CD4-positive, alpha-beta T cell treated with Interleukin-6 at 100 ng/mL for 8 hours (primary cell): ENCODE data around the gene CRBN.
A peak's percentile ranks its signal among the peaks of the same experiment; 100 is the strongest.

Experiments used
- DNase-seq: peaks from one replicate; pipeline ENCODE4 v3.0.0-alpha.2; 2020; ENCODE audit warnings: mixed read lengths, low spot score

CRBN gene

GRCh38 chr3:3170998-3171397, 8.5 kb downstream of the CRBN start:
- DNase-seq, result peak; percentile 38

GRCh38 chr3:3165650-3166049, 13.8 kb downstream of the CRBN start:
- no peak for DNase-seq

- no peak for DNase-seq
Observed at GRCh38 chr3:3165241-3165640, 14.2 kb downstream of the CRBN start.

- no peak for DNase-seq
Observed at GRCh38 chr3:3160826-3161225, 18.7 kb downstream of the CRBN start.

GRCh38 chr3:3157484-3157883, 22.0 kb downstream of the CRBN start:
- no peak for DNase-seq

DNA sequence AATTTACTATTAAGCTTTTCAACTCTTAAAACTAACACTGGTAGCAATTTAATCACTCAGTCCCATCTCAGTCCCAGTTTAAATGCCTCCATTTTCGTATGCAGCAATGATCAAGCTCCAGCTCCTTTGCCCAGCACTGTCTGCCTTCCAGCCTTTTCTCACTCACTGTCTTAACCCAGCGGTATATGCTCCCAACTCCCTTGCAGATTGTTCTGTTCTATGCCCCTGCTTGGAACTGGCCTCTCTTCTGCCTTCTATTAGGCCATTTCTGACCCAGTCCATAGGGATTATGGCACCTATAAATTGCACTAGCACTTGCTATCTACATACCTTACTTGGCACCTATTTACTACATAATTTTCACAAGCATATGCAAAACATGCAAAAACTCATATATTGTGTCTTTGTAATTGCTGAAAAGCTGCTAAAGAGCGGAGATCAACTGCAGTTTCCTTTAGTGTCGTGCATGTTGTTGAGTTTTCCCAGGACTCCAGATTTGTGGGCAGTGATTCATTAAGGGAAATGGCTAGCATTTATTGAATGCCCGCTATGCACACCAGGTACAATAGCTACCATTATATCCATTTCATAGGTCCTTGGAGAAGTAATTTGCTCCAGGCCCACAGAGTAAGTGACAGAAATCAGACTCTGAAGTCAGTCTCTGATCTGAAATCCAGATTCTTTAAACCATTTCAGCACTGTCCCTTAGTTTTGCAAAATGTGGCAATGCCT, 24.4 kb downstream of the CRBN start:
- DNase-seq, result no peak

DNA sequence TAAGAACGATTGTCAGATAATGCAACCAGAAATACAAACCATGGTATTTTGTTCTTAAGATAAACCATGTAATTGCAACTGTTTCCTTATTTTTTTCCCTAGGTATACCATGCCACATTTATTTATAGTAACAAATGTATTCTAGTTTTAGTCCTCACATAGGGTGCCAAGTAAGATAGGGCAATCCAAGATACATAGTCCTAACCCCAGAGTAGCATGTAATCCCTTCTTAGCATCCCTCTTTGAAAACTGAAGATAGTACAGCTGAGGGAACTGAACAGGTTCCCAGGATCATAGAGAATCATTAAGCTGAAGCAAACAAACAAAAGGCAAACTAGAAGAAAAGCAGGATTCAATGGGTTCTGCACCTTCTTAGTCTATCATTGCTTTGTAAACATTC, 28.0 kb downstream of the CRBN start:
- DNase-seq, result no peak

DNA sequence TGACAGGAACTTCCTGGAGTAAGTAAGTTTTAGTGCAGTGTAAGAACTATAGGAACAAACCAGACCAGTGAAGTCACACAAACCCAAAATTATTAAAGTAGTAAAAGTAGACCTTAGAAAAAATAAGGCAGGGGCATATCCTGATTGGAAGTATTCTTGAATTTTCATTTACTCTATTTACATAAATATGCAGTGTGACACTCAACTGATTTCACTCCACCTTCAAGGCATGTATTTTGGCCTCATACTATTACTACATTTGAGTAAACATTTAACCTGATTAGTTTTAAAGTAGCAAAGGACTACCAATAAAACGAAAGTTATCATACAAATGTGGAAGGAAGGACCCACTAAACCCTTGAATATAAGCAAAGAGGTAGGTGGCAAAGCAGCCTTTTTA, 29.9 kb downstream of the CRBN start:
- DNase-seq, result no peak

GRCh38 chr3:3145831-3146230, 33.7 kb downstream of the CRBN start:
- no peak for DNase-seq

GRCh38 chr3:3141939-3142338, 37.6 kb downstream of the CRBN start:
- no peak for DNase-seq

- no peak for DNase-seq
Observed at GRCh38 chr3:3137526-3137925, 42.0 kb downstream of the CRBN start.

DNA sequence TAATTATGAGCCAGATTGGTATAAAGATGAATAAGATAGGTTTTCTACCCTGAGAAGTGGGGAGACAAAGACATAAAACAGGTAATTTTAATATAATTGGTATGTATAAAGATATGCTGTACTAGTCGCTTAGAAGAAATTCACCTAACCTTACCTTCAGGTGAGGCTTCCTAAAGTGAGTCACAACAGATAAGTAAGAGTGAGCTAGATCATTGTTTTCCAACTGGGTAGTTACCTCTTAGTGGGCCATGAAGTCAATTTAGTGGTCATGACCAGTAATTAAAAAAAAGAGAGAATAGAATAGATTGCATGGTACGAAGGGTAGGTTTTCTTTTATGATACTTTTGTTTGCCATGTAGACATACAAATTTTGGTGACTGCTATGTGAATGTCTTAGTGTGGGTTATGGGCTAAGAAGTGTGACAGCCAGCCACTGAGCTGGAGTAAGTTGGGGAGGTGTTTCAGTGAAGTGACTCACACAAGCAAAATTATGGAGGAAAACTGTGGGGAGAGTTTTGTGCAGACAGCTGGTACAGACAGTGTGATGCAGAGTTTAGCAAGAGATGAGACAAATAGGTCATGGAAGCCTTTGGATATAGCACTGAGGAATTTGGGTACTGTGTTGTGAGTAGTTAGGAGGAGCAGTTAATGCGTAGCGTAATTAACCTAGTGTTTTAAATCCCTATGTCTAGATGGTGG, 44.6 kb downstream of the CRBN start:
- DNase-seq, result no peak

DNA sequence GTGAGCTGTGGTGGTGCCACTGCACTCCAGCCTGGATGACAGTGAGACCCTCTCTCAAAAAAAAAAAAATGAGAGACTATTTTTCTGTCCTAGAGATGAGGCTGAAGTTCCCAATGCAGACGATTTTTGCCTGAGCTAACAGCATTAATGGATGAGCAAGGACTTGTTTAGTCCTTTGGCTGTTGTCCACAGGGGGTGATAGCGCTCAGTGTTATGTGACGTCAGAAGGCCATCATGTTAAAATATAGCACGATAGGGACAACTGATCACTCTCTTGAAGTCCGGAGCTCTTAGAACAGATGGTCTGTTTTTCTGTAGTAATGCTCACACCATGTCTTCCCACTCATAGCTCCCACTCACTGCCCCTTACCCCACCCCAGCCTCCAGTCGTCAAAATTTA, 46.0 kb downstream of the CRBN start:
- no peak for DNase-seq

GRCh38 chr3:3129579-3129978, 49.9 kb downstream of the CRBN start:
- DNase-seq, result no peak

- no peak for DNase-seq
Observed at GRCh38 chr3:3127432-3128010, 52.0 kb downstream of the CRBN start.

- DNase-seq, result peak; percentile 93
Observed at GRCh38 chr3:3126477-3127431, 52.7 kb downstream of the CRBN start, which contains the start of gene TRNT1. Gene TRNT1, plus strand, starts transcription at chr3:3126940. Its CDS starts 2,101 bp downstream, at chr3:3129041.

DNA sequence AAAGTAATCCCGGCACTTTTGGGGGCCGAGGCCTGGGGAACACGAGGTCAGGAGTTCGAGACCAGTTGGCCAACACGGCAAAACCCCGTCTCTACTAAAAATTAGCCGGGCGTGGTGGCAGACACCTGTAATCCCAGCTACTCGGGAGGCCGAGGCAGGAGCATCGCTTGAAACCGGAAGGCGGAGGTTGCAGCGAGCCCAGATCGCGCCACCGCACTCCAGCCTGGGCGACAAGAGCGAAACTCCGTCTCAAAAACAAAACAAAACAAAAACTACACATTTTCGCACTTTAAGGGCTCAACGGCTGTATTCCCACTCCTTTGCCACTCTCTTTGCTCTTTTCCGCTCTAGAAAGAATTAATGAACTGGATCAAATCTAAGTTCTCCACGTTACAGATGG, 53.5 kb downstream of the CRBN start:
- no peak for DNase-seq

DNA sequence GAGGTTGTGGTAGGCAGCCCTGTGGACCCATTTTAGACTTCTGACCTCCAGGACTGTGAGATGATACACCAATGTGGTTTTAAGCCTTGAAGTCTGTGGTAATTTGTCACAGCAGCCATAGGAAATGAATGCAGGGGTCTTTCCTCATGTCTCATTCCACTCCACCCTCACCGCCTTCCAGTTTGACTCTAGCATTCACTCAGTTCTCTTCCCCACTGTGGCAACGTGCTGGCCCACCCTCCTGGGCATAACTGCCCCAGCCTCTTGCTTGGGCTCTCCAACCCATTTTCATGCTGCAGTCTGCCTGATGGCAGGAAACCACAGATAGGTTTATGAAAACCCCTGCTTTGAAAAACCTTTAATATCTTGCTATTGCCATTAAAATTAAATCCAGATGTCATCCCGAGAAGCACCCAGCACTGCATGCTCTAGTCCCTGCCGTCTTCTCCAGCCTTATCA, 60.1 kb downstream of the CRBN start:
- no peak for DNase-seq

- no peak for DNase-seq
Observed at GRCh38 chr3:3117651-3118050, 61.8 kb downstream of the CRBN start.

DNA sequence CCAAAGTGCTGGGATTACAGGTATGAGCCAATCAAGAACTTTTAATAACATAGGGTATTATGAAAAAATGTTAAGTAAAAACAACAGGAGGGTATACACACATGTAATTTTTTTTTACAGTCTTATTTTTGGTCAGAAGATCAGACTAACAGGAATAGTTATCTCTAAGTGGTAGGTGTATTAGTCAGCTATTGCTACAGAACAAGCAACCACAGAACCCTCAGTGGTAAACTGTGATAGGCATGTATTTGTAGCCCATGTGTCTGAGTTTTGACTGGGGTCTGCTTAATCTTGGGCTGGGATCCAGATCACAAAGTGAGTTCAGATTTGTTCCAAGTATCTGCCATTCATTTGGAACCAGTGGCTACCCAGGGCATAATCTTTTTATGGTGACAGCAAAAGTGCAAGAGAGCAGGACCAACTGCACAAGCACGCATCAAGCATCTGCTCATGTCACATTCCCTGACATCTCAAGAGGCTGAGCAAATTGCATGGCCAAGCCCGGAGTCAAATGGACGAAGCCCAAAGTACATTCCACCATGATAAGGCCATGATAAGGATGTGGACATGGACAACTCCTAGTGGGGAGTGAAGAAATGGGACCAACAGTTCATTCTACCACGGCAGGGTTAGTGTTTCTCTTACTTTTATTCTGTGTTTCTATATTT, 66.3 kb downstream of the CRBN start:
- no peak for DNase-seq

- no peak for DNase-seq
Observed at GRCh38 chr3:3110749-3111361, 68.6 kb downstream of the CRBN start.
